HepG2 (cell line): Measurements from ENCODE around the gene DUOXA2. TPM values are rescaled to one million over a fixed set of nuclear protein-coding genes. Genes with fewer than 3 reads are reported as not detected.
A peak's percentile ranks its signal among the peaks of the same experiment; 100 is the strongest.

Source experiments
- ARNT ChIP-seq: fragments of 450-650 bp; IDR thresholded peaks from 2 replicates; pipeline ENCODE4 v1.6.1; 2017
- CEBPG ChIP-seq: IDR thresholded peaks from 2 replicates; pipeline ENCODE4 v1.6.1; 2016
- FLYWCH1 ChIP-seq: sonication (generic); formaldehyde crosslinking; IDR thresholded peaks from 2 replicates; pipeline ENCODE4 v1.8.1; 2023; ENCODE audit warnings: mild to moderate bottlenecking, missing genetic modification reagents
- TAF1 ChIP-seq: sonication (generic); formaldehyde crosslinking; IDR thresholded peaks from 2 replicates; pipeline ENCODE4 v1.4.0; 2020; ENCODE audit warnings: missing genetic modification reagents
- TCF12 ChIP-seq, 2 experiments: fragments of 450-650 bp in 1 of 2; sonication (generic) in 1 of 2; formaldehyde crosslinking in 1 of 2; IDR thresholded peaks; 2 replicates each; pipeline versions ENCODE4 v1.6.1 to v1.8.0; 2017 to 2022; ENCODE audit warnings: antibody characterized with exemption in 1 of 2, mild to moderate bottlenecking in 1 of 2, missing genetic modification reagents in 1 of 2, moderate library complexity in 1 of 2
- ZC3H4 ChIP-seq: sonication (generic); formaldehyde crosslinking; IDR thresholded peaks from 2 replicates; pipeline ENCODE4 v1.4.0; 2020; ENCODE audit warnings: missing genetic modification reagents, borderline replicate concordance
- ZIK1 ChIP-seq: sonication (generic); formaldehyde crosslinking; IDR thresholded peaks from 2 replicates; pipeline ENCODE4 v1.5.0; 2020; ENCODE audit warnings: mild to moderate bottlenecking, low read depth, missing genetic modification reagents, borderline replicate concordance
- ZNF547 ChIP-seq: sonication (generic); formaldehyde crosslinking; IDR thresholded peaks from 2 replicates; pipeline ENCODE4 v1.5.1; 2020; ENCODE audit warnings: mild to moderate bottlenecking, missing genetic modification reagents
- ZNF776 ChIP-seq: sonication (generic); formaldehyde crosslinking; IDR thresholded peaks from 2 replicates; pipeline ENCODE4 v1.4.0; 2020; ENCODE audit warnings: mild to moderate bottlenecking, missing genetic modification reagents
- polyA plus RNA-seq, 8 experiments: library from polyadenylated mRNA; depleted of rRNA in 3 of 8; stranded (reverse) in 7 of 8; unstranded in 1 of 8; fragments of >200 nt; fragmentation: Illumina TruSeq in 4 of 8; extraction: Trizol in 4 of 8; gene quantifications; 2 replicates each; pipeline versions ENCODE4 v1.2.1 to v1.2.3, GENCODE V29; 2011 to 2016; ENCODE audit warnings: low read depth in 4 of 8, missing spikeins in 1 of 8, mixed read lengths in 1 of 8; ENCODE audit not compliant: insufficient read depth in 1 of 8
- total RNA-seq, 5 experiments: library from RNA; depleted of rRNA; stranded (reverse); fragments of >200 nt; fragmentation: Illumina TruSeq; extraction: Trizol; gene quantifications; 2 replicates each; pipeline ENCODE4 v1.2.3, GENCODE V29; 2016; ENCODE audit warnings: low read depth in 1 of 5
- TF ChIP-seq, protein P1 (sequence below), 2 experiments: fragments of 450-650 bp in 1 of 2; sonication (generic) in 1 of 2; formaldehyde crosslinking in 1 of 2; IDR thresholded peaks; 2 replicates each; pipeline versions ENCODE4 v1.6.1 to v1.8.0; 2016 to 2022; ENCODE audit warnings: antibody characterized with exemption in 1 of 2, mild to moderate bottlenecking in 1 of 2, missing genetic modification reagents in 1 of 2
- TF ChIP-seq, protein P2 (sequence below): sonication (generic); formaldehyde crosslinking; IDR thresholded peaks from 2 replicates; pipeline ENCODE4 v1.4.0; 2020; ENCODE audit warnings: mild to moderate bottlenecking, missing genetic modification reagents, borderline replicate concordance
- TF ChIP-seq, protein P3 (sequence below): sonication (generic); formaldehyde crosslinking; IDR thresholded peaks from 2 replicates; pipeline ENCODE4 v1.4.0; 2020; ENCODE audit warnings: missing genetic modification reagents

DUOXA2 gene
- total and polyA plus RNA-seq, 2 of the 13 experiments (the other 11 are each of a cell fraction or from before 2014, with no cell fraction given): 0.32 TPM; not detected in 1

DNA sequence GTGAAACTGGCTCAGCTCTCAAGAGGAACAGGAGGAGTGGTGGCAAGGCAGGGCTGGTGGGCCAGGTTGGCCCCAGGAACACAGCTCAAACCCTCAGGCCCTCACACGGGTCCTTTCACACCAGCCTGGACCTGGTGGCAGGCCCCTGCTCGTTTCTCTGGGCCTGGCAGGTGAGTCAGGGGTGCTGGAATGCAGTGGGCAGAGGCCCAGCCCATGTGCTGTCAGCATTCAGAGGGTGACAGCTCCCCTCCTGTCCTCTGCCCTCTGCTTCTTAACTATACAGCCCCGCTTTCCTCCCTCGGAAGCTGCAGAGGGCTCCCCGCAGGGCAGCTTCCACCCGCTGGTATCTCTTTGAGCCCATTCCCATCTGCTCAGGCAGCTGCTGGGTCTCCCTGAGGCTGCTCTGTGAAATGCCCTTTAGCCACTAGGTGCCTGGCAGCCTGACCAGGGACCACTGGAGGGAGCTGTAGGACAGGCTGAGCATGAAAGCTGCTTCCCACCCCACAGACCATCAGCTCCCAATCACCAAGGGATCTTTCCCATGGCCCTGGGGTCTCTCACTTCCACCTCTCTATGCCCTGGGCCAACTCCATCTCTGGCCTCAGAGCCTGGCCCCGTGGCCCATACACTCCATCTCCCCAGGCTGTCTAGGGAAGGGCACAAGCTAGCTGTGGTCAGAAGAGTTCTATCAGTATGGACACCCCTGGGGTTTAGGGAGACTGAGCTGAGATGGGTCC lies 48.8 kb downstream of the DUOXA2 start (continued):
- TF ChIP-seq, protein P1, sequence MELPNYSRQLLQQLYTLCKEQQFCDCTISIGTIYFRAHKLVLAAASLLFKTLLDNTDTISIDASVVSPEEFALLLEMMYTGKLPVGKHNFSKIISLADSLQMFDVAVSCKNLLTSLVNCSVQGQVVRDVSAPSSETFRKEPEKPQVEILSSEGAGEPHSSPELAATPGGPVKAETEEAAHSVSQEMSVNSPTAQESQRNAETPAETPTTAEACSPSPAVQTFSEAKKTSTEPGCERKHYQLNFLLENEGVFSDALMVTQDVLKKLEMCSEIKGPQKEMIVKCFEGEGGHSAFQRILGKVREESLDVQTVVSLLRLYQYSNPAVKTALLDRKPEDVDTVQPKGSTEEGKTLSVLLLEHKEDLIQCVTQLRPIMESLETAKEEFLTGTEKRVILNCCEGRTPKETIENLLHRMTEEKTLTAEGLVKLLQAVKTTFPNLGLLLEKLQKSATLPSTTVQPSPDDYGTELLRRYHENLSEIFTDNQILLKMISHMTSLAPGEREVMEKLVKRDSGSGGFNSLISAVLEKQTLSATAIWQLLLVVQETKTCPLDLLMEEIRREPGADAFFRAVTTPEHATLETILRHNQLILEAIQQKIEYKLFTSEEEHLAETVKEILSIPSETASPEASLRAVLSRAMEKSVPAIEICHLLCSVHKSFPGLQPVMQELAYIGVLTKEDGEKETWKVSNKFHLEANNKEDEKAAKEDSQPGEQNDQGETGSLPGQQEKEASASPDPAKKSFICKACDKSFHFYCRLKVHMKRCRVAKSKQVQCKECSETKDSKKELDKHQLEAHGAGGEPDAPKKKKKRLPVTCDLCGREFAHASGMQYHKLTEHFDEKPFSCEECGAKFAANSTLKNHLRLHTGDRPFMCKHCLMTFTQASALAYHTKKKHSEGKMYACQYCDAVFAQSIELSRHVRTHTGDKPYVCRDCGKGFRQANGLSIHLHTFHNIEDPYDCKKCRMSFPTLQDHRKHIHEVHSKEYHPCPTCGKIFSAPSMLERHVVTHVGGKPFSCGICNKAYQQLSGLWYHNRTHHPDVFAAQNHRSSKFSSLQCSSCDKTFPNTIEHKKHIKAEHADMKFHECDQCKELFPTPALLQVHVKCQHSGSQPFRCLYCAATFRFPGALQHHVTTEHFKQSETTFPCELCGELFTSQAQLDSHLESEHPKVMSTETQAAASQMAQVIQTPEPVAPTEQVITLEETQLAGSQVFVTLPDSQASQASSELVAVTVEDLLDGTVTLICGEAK (IDR thresholded peaks at IDR 0.05): no peak
- TF ChIP-seq, protein P1 (CRISPR knock-in tag; IDR thresholded peaks at IDR 0.05): no peak
- no peak for TF ChIP-seq CEBPG (CRISPR knock-in tag)
- no peak for TF ChIP-seq TAF1 (CRISPR knock-in tag)
- TF ChIP-seq ZIK1 (CRISPR knock-in tag): no peak
- TF ChIP-seq, protein P2, sequence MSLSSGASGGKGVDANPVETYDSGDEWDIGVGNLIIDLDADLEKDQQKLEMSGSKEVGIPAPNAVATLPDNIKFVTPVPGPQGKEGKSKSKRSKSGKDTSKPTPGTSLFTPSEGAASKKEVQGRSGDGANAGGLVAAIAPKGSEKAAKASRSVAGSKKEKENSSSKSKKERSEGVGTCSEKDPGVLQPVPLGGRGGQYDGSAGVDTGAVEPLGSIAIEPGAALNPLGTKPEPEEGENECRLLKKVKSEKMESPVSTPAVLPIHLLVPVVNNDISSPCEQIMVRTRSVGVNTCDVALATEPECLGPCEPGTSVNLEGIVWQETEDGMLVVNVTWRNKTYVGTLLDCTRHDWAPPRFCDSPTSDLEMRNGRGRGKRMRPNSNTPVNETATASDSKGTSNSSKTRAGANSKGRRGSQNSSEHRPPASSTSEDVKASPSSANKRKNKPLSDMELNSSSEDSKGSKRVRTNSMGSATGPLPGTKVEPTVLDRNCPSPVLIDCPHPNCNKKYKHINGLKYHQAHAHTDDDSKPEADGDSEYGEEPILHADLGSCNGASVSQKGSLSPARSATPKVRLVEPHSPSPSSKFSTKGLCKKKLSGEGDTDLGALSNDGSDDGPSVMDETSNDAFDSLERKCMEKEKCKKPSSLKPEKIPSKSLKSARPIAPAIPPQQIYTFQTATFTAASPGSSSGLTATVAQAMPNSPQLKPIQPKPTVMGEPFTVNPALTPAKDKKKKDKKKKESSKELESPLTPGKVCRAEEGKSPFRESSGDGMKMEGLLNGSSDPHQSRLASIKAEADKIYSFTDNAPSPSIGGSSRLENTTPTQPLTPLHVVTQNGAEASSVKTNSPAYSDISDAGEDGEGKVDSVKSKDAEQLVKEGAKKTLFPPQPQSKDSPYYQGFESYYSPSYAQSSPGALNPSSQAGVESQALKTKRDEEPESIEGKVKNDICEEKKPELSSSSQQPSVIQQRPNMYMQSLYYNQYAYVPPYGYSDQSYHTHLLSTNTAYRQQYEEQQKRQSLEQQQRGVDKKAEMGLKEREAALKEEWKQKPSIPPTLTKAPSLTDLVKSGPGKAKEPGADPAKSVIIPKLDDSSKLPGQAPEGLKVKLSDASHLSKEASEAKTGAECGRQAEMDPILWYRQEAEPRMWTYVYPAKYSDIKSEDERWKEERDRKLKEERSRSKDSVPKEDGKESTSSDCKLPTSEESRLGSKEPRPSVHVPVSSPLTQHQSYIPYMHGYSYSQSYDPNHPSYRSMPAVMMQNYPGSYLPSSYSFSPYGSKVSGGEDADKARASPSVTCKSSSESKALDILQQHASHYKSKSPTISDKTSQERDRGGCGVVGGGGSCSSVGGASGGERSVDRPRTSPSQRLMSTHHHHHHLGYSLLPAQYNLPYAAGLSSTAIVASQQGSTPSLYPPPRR (CRISPR knock-in tag): no peak
- TF ChIP-seq, protein P3, sequence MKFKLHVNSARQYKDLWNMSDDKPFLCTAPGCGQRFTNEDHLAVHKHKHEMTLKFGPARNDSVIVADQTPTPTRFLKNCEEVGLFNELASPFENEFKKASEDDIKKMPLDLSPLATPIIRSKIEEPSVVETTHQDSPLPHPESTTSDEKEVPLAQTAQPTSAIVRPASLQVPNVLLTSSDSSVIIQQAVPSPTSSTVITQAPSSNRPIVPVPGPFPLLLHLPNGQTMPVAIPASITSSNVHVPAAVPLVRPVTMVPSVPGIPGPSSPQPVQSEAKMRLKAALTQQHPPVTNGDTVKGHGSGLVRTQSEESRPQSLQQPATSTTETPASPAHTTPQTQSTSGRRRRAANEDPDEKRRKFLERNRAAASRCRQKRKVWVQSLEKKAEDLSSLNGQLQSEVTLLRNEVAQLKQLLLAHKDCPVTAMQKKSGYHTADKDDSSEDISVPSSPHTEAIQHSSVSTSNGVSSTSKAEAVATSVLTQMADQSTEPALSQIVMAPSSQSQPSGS (CRISPR knock-in tag): peak; percentile 43; the same call in 1 of the 2 replicates
- peak; percentile 31; the same call in 1 of the 2 replicates for TF ChIP-seq ZNF547 (CRISPR knock-in tag)
- no peak for TF ChIP-seq FLYWCH1
- TF ChIP-seq ZC3H4 (CRISPR knock-in tag): no peak
- no peak for TF ChIP-seq ZNF776 (CRISPR knock-in tag)
- TF ChIP-seq TCF12 (IDR thresholded peaks at IDR 0.05): no peak
- no peak for TF ChIP-seq TCF12 (CRISPR knock-in tag; IDR thresholded peaks at IDR 0.05)
- TF ChIP-seq ARNT: no peak
